Measurements from ENCODE around the gene HOXD4.

GRCh38 chr2:176165370-176166050 lies 14.2 kb downstream of the HOXD4 start:
- TF ChIP-seq CTCF (IDR thresholded peaks at IDR 0.05) = no peak
- no peak for TF ChIP-seq SIN3A (IDR thresholded peaks at IDR 0.05; ENCODE audit: borderline replicate concordance, insufficient read depth, low read depth, low read length)
- no peak for TF ChIP-seq TCF7L2 (IDR thresholded peaks at IDR 0.05; ENCODE audit: low read depth, low read length)
- TF ChIP-seq POLR2AphosphoS5 (IDR thresholded peaks at IDR 0.05; ENCODE audit: low read depth, low read length) = no peak
- no peak for TF ChIP-seq REST (IDR thresholded peaks at IDR 0.05; ENCODE audit: insufficient read depth in 1 of 2, low read depth in 2 of 2, low read length in 1 of 2)
